Measurements from ENCODE around the gene UBAP2.

Gene UBAP2

DNA sequence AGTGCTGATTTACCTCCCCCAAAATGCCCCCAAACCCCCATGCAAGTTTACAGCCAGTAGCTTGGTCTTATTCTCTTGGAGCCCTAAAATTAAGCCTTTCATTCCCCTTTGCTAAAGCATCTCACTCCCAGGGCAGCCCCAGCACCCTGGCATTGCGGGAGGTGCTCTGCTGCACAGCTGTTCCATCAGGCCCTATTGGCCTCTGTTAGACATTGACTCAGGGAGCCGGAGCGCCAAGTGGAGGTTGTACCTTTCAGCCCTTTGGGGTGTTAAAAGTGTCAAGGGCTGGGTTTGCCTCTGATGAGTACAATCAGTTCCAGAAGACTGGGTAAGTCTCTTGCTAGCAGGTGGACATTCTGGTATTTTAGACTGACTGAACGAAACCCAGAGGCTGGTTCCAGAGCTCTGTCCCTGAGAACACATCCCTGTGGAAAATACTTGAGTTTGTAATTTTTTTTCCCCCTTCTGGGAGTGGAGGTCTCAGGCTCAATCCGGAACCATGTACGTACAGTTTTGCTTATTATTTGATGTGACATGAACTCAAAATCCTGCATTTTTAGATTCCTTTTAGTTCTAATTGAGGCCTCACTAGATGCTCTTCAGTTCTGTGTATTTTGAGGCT, 129.3 kb downstream of the UBAP2 start:
- no peak for DNase-seq

- no peak for DNase-seq
Observed at GRCh38 chr9:33917036-33917435, 131.7 kb downstream of the UBAP2 start.

- no peak for DNase-seq
Observed at GRCh38 chr9:33914887-33915628, 133.6 kb downstream of the UBAP2 start.

DNA sequence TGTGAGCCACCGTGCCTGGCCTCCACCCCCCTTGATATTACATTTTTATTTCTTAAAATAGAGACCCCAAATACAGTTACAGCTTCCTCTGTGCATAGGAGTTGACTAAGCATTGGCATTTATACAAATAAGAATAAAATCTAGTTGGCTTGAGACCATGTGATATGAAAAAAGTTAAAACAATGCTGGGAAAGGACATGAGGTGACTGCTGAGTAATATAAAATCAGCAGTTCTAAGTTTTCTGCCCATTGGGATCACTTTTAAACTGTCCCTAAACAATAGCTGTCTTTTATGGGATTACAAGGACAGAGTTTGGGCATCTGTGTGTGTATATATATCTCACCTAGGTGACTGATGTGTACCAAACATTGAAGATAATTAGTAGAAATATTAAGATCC, 135.1 kb downstream of the UBAP2 start:
- no peak for DNase-seq

DNA sequence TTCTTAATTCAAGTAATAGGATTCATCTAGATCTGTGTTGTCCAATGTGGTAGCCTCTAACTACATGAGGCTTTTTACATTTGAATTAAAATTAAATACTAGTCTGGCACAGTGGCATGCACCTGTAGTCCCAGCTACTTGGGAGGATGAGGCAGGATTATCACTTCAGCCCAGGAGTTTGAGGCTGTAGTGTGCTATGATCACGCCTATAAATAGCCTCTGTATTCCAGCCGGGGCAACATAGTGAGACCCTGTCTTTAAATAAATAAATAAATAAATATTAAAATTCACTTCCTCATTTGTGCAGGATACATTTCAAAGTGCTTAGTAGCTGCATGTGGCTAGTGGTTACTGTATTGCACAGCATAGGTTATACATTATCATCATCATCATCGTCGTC, 139.9 kb downstream of the UBAP2 start:
- no peak for DNase-seq

GRCh38 chr9:33908114-33908513, 140.6 kb downstream of the UBAP2 start:
- no peak for DNase-seq

GRCh38 chr9:33907347-33907746, 141.3 kb downstream of the UBAP2 start:
- no peak for DNase-seq

DNA sequence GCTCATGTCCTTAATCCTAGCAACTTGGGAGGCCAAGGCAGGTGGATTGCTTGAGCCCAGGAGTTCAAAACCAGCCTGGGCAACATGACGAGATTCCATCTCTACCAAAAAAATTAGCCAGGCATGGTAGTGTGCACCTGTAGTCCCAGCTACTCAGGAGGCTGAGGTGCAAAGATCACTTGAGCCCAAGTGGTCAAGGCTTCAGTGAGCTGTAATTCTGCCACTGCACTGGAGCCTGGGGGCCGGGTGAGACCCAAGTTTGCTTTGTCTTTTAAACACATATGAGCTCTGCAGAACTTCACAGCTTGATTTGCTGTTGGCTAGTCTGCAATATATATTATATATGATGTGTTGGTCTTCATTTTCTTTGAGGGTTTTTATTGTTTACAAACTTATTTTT, 141.9 kb downstream of the UBAP2 start:
- DNase-seq, result no peak

DNA sequence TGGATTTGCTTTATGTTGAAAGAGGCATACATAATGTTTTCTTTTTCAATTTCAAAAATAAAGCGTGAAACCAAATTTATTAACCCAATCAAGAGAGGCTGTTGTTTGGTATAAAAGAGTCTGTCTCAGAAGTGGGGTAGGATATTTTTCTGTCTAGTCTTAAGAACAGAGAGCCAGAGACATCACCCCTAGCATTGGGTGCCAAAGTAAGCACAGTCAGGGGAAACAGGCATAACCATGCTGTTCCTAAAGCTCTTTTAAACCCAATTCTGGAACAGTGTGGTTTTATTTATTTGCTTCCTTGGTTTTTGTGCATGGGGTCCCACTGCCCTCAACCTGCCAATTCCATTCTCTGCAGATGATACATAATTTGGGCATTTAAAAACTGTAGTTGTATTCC, 143.6 kb downstream of the UBAP2 start:
- DNase-seq, result no peak

- no peak for DNase-seq
Observed at GRCh38 chr9:33903157-33903780, 145.4 kb downstream of the UBAP2 start.

- DNase-seq, result no peak
Observed at GRCh38 chr9:33894316-33894715, 154.4 kb downstream of the UBAP2 start.

GRCh38 chr9:33893861-33894260, 154.8 kb downstream of the UBAP2 start:
- DNase-seq, result no peak

GRCh38 chr9:33885948-33886347, 162.7 kb downstream of the UBAP2 start:
- no peak for DNase-seq

GRCh38 chr9:33884856-33885701, 163.6 kb downstream of the UBAP2 start:
- DNase-seq, result no peak

GRCh38 chr9:33881635-33882034, 167.1 kb downstream of the UBAP2 start:
- DNase-seq, result no peak

- DNase-seq, result no peak
Observed at GRCh38 chr9:33880211-33881089, 168.2 kb downstream of the UBAP2 start.

DNA sequence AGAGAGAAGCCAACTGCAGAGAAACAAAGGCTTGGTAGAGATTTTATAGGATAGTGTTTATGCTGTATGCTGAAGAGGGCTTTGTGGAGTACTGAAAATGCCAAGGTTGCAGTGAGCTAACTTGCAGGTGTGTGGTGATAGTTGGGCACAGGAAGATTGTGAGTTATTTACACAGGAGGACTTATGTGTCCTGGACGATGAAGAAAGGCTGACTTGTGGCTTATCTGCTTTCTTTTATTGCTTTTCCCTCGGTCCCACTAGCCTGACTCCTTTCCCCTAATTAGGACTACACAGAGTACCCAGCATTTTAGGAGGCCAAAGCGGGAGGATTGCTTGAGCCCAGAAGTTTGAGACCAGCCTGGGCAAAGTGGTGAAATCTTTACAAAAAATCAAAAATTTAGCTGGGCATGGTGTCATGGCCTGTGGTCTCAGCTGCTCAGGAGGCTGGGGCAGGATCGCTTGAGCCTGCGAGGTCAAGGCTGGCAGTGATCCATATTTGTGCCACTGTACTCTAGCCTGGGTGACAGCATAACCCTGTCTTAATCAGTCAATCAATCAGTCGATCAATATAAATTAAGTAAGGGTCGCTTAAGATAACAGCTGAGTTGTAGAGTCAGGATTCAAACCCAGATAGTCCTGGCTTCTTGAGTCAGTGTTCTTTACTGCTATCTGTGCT, 169.9 kb downstream of the UBAP2 start:
- DNase-seq, result no peak

- no peak for DNase-seq
Observed at GRCh38 chr9:33877727-33878489, 170.8 kb downstream of the UBAP2 start.

Measured in stimulated activated CD4-positive, alpha-beta T cell treated with anti-CD3 and anti-CD28 coated beads, Interleukin-2, amount 100 ng/mL, for 24 hours (primary cell).